Transverse colon (tissue), 3 donors: ENCODE data around the gene PCSK5.

Experiments used
- CTCF ChIP-seq, 5 experiments: fragments of 200-600 bp in 3 of 5; fragments of 450-650 bp in 2 of 5; sonication (generic) in 3 of 5; IDR thresholded peaks; 1 replicate in 2 of 5; 2 replicates in 3 of 5; pipeline ENCODE4 v1.5.1; 2016 to 2017; ENCODE audit warnings: antibody characterized with exemption in 5 of 5, inconsistent platforms in 3 of 5, mild to moderate bottlenecking in 2 of 5, moderate library complexity in 1 of 5
- POLR2A ChIP-seq: fragments of 450-650 bp; IDR thresholded peaks from one replicate; pipeline ENCODE4 v1.6.1; 2016; ENCODE audit warnings: antibody characterized with exemption, mild to moderate bottlenecking, moderate library complexity

- TF ChIP-seq CTCF (IDR thresholded peaks at IDR 0.05) (no peak), POLR2A (no peak)
These were observed 500.2 kb downstream of the PCSK5 start for GRCh38 chr9:76390656-76391055.
